IPS-NIHi7 (cell line): Measurements from ENCODE around the gene COL8A2.
A peak's percentile ranks its signal among the peaks of the same experiment; 100 is the strongest.

Source experiments
- DNase-seq: peaks from one replicate; pipeline ENCODE4 v3.0.0; 2012; ENCODE audit warnings: mixed read lengths; ENCODE audit errors: extremely low spot score

Gene COL8A2

DNA sequence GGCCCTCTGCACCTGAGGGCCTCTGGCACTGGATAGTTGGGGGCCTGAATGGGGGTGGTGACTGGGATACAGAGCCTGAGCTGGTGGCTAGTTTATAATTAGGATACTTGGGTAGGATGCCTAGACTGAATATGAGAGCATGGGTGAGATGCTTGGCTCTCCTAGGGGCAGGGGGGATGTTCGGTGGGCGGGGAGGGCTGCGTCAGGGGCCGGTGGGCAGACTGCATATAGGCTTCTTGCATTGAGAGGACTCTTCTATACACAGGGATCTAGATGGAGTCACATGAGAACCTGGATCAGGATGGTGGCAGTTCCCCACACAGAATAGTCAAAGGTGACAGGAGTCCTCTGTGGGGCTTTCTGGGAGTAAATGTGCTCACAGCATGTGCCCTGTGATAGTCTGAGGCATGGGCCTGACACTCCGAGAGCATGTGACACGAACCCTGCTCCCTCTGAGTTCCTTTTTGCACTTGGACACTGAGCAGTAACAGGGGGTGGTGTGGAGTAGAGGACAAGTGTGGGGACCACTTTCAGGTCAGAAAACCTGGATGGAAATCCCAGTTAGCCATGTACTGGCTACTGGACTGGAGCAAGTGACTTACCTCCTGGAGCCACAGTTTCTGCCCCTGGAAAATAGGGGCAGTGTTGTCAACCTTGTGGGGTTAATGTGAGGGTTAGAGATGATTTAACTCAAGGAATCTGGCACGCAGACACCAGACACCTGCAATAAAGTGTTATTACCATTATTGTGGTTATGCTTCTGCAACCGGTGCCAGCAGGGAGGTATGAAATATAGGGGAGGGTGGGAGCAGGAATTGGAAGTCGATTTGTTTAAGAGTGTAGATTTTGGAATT, 33.2 kb upstream of the COL8A2 start:
- no peak for DNase-seq

DNA sequence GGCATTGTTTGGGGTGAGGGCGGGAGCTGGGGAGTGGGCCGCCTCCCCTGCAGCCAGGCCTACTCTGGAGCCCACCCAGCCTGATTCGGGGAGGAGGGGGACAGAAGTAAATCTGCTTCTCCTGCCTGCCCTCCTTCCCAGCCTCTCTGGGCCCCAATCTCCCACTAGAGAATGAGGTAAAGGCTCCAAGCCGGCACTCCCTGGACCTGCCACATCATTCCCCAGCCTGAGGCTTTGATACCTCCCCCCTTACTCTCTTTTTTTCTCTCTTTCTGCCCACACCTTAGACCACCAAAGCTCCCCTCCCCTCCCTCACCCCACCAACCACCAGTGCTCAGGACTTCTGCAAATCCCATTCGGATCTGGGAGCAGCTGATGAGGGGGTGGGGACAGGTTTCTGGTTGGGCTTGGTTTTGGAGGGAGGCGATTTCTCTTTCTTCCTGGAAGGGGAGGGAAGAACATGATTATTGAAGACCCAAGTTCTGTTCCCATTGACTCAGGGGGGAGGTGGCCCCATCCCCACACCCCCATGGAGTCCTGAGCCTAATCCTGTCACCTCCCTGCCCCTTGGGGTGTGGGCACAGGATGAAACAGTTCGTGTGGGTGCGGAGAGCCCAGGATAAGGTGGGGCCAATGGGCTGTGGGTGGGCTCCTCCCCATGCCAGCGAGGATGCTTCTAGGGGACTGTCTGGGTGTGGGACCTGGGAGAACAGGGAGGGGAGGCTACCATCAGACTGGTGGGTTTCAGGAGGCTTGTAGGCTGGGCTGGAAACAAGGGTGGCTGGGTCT, 32.3 kb upstream of the COL8A2 start:
- DNase-seq, result peak; percentile 21

DNA sequence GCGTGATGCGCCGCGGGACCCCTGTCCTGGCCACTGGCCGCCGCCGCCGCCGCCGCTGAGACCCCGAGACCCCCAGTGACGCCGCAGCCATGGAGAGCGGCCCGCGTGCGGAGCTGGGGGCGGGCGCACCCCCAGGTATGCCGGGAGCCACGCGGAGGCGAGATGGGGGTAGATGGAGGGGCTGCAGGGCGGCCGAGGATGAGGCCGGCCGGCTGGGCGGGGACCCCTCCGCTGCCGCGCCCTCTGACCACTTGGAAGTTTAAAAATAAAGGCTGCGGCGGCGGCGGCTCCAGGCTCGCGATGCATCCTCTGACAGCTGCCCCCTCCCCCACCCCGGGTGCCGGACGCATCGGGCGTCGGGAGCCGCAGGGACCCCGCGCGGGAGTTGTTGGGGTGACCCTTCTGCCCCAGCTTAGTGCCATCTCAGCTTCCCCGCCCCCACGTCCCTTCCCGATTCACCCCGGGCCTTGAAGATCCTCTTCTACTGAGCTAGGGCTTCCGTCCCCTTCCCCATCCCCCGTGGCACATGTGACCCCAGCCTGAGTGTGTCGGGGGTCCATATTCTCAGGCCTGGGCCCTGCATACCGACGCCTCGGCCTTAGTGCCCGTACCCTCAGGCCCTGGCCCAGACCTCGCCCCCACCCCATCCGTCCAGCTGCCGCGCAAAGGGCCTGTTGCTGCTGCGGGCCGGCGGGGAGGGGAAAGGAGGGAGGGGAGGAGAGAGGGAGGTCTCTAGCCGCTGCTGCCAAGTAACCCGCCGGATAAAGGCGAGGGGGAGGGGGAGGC, 31.5 kb upstream of the COL8A2 start:
- DNase-seq, result peak; percentile 78

DNA sequence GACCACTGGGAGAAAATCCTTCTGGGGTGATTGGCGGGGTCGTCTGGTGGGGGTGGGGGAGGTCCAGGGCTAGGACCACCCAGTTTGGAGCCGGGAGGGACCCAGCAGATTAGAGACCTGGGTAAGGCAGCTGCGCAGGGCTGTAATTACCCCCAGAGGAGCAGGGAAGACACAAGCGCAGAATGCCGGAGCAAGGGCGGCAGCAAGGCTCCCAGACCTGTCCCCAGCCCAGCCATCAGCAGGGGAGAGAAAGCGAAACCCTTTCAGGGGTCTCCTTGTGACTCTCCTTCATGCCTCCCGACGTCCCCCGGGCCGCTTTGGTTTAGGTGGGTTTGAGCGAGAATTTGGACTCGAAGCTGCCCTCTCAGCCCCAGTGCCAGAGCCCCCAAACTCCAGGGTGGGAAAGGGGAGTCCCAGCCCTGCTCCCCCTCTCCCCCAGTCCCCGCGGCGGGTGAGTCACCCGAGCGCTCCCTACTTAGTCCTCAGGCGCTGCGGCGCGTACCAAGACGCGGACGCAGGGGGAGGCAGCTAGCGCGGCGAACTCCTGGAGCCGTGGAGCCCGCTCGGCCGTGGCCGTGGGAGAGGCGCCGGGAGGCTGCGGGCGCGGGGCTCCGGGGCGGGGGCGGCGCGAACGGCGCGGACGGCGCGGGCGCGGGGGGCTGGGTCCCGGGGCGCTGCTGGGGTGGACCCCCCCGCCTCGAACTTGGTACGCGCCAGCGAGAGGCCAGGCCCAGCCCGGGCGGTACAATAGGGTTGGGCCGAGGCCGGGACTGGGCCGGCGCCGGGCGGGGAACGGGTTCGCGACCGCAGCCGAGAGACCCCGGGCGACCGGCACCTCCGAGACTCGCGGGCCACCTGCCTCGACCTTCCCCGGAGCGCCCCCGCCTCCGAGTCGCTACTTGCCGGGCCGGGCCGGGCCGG, 30.6 kb upstream of the COL8A2 start, which contains the start of gene MAP7D1:
Gene MAP7D1 (plus strand): TSS at position 753 of the 921 bp plus-strand sequence. CDS start 258 bp downstream, outside the sequence.
- peak; percentile 69 for DNase-seq

DNA sequence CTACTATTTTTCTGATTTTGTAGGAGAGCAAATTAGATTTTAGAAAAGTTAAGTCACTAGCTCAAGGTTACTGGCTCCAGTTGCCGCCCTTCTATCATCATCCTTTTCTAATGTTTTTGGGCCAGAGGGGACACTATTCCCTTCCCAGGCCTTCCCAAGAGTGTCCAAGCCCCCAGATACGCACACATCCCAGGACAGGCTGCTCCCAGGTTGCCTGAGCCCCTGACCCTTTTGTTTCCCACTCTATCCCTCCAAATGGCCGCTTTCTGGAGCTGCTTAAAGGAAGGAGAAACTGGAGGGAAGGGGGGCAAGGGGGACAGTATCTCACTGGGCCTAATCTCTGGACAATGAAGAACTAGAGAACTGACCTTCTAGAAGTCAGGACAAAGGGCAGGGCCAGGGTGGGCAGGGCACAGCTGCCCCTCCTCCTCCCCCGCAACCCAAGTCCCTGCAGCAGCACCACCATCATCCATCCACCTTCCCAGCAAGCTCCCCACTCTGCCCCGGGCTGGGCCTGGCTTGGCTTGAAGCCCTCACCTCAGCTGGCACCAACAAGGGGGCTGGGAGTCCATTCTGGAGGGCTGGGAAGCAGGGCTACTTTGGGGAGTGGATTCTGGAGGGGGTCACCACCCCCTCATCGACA, 29.9 kb upstream of the COL8A2 start:
- no peak for DNase-seq

DNA sequence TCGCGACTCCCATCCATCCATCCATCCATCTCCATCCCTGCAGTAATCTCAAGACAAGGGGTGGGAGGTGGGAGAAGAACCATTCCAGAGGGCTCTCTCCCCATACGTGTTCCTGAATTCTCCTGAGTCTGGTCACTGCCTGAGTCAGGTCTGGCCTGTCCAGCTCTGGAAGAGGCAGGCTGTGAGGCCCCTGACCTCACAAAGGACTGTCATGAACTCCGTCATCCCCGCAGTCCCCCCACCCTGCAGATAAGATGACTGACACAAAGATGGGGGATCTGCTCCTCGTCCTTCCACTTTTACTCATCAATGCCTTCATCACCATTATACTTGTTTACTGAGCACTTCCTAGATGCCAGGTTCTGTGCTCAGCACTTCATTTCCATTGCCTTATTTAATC, 29.3 kb upstream of the COL8A2 start:
- DNase-seq, result no peak

DNA sequence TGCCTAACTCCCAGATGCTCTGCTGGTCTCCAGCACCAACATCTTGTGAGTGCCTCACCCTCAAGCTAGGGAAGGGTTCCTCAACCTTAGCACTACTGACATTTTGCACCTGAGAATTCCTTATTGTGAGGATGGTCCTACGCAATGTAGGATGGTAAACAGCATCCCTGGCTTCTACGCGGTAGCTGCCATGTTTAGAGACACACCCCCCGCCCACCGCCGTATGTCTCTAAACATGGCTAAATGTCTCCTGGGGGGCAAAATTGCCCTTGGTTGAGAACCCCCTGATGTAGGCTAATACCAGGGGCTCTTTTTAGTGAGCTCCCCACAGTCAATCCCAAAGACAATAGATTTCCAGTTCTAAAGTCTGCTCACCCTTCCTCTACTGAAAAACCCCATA, 28.5 kb upstream of the COL8A2 start:
- no peak for DNase-seq

DNA sequence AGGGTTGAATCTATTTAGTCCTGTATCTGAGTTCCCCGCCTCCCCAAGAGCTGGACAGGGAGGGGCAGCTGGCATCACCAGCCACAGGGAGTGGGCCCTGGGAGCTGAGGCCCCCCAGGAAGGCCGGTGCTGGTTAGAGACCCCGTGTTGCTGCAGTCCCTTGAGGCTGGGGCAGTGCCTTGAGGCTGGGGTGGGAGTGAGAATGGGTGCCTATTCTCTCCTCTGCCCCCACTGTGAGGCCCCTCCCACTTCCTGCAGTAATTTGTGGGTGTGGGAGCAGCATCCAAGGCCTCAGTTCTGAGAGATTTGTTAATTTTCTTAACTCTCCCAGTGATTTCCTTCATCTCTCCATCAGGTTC, 26.8 kb upstream of the COL8A2 start:
- no peak for DNase-seq

DNA sequence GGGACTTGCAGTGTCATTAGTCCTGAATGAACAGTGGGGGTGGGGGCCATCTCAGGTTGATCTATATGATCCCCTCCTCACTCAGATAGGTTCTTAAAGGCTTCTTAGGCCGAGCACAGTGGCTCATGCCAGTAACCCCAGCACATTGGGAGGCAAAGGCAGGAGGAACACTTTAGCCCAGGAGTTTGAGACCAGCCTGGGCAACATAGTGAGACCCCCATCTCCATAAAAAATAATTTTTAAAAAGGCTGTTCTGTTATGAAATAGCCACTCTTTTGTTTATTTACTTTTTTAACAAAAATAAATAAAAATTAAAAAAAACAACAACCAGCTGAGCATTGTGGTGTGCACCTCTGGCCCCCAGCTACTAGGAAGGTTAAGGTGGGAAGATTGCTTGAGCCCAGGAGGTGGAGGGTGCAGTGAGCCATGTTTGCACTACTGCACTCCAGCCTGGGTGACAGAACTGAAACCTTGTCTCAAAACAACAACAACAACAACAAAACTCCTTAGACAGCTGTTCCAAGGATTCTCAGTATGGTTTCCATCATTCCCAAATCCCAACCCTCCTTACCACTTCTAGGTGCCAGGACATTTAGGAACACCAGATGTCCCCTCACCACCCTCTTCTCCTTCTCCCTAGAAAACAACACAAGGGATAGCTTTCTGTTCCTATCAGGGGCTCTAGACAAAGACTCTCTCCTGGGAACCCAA, 26.3 kb upstream of the COL8A2 start:
- DNase-seq, result no peak

DNA sequence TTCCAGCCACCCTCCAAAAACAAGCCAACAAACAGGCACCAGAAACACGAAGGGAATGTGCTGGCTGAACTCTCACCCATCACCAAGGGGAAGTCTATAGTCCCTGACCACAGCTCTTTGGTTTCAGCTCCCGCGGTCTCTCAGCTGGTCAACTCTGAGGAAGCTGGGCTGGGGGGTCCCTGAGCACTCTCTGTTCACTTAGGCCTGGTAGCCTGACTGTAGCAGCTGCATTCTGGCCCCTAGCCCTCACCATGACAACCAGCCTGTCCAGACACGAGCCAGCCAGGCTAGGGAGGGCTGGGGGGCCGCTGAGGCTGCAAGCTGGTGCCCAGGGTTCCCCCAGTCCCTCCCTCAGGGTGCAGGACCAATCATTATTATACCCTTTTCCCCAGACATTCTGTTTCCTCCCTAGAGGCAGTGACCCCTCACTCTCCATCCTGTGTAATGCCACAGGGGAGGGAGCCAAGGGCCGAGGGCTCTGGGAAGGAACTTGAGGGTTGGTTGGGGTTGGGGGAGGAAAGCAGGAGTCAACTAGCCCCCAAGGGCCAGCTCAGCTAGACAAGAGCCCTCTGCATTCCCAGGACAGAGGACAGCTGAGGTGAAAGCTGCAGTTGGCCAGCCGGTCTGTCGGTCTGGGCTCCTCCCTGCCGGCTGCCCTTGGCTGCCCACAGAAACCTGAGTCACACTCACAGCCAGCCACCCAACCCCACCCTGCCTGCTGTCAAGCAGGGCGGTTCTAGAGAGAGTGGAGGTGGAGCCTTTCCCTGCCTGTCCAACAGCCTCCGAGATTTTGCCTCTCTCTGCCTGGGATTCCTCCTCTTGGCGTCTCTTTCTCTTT, 25.5 kb upstream of the COL8A2 start:
- peak; percentile 77 for DNase-seq

DNA sequence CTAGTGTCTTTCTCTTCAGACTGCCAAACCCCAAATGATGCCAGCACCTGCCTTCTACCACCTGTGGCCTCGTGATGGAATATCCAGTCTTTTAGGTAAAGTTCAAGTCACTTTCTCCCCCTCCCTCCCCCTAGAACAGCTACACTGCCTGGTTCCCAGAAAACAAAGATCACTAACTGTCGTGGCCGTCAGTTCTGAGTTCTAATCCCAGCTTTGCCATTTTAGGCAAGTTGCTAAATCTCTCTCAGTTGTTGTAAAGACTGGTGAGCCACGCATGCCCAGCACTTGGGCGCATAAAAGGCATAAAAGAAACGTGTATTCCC, 24.9 kb upstream of the COL8A2 start:
- DNase-seq, result no peak

DNA sequence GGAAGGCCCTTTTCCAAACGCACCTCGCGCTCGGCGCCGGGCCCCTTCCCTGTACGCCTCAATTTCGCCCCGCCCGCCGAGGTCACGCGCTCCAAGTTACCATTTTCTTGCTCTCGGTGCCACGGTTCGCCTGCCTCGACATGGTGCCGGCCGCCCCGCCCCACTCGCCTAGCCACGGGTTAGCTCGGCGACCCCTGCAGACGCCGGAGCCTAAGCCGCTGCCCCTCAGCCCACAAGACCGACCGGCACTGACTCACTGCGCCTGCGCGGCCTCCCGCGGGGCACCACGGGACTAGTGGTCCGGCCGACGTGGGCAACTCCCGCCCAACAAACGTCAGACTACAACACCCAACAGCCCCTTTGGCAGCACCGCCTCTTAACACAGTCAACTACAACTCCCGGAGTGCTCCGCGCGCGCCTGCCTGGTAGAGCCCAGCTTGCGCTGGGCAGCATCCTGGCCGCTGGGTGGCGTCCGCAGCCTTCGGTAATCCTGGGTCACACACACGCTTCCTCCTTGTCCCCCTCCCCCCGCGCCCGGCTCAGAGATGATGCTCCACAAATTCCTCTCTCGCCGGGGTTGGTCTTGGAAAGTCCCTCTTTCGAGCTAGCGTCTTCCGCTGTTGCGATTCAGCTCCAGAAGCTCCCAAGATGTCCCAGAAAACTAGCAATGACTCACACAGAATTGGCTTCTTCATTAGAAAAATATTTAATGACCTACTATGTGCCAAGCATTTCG, 24.4 kb upstream of the COL8A2 start, which contains the start of gene TRAPPC3:
Gene TRAPPC3 (minus strand): TSS at position 250 of the 736 bp plus-strand sequence. CDS start 108 bp downstream, at position 142.
- DNase-seq, result peak; percentile 99

DNA sequence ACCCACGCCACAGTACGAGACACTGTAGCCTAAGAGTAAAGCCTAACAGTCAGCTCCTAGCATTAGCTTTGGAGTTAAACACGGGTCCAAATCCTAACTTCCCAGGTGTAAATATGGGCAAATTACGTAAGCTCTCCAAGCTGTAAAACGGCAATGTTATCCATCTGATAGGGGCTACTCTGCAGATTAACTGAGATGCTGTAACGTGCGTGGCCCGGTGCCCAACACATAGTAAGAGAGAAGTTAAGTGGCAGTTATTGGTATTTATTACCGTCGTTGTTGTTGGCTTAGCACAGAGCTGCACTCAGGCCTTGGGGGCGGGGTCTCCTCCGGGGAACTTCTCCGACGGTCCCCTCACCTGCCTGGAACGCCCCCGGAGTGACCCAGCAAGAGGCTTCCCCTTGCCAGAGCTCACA, 23.8 kb upstream of the COL8A2 start:
- no peak for DNase-seq

DNA sequence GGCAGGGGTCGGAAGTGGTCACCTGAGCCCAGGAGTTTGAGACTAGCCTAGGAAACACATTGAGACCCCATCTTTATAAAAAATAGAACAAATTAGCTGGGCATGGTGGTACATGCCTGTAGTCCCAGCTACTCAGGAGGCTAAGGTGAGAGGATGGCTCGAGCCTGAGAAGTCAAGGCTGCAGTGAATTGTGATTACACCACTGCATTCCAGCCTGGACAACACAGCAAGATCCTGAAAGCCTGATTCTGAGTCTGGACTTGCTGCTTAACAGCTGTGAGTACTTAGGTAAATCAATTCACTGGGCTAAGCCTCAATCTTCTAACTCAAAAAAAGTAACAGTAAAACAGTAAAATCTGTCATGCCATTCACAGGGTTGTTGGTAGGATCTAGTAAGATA, 19.4 kb upstream of the COL8A2 start:
- no peak for DNase-seq

DNA sequence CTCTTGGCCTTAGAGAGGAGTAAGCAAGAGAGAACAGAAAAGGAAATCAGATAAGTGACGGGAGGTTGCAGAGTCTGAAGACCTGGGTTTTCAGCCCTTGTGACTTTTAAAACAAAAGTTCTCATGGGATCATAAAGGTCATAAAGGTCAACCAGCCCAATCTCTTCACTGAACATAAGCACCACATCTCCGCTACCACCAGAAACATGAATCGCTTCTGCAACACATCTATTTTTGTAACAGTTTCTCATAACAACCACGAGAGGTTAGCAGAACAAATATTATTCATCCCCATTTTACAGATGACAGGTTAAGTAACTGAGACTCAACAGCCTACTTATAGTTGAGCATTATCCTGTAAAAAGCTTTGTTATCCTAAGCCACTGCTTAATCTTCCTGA, 18.4 kb upstream of the COL8A2 start:
- no peak for DNase-seq

DNA sequence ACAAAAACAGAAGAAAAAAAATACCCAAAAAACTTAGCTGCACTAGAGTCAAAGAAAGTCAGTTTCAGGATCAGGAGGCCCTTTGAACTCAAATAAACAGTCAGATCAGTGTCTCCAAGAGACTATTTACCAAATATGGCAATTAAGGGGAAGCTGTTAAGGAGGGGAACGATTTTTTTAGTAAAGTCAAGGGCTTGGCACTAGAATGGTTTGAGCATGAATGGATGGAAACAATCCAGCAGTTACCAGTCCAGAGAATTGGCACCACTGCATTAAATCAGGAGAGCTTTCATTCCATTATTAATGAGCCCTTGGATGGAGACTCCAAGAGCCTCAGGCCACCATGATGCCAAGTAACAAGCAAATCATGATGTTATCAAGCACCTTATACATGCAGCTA, 17.1 kb upstream of the COL8A2 start:
- DNase-seq, result no peak

DNA sequence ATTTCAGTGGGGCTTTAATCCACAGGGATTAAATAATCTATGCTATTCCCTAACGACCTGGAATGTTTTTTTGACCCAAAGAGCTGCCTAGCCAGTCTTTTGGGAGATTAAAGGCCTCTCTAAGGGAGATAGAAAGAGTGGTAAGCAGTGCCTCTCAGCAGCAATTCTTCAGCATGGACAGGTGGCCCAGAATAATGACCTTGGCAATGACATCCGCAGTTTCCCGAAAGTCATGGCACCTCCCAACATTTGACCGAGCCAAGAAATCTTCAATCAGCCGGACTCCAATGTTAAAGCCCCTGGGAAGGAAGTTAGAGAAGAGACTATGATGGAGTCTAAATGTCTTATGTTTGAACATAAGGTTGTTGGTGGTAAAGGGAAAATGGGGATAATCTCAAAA, 14.5 kb upstream of the COL8A2 start:
- DNase-seq, result no peak

DNA sequence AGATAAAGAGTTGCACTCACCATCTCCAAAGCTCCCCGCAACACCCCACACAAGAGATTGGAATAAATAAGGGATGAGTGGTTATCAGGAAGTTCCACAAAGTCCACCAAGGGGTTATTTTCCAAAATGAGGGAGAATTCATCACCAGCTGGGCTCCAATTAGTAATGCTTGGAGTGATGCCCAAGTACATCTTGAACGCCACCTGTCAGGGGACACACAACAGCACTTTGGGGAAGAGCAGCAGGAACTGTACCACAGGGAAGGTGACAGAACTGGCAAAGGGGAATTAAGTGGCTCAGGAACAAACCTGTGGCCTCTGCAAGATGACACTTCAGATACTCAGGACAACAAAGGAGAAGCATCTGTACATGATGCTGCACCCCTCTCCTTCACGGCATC, 12.8 kb upstream of the COL8A2 start:
- DNase-seq, result no peak
